A549 treated with ZK216348 at 1 μM for 4 hours (cell line): Measurements from ENCODE around the gene DBET. TPM values are rescaled to one million over a fixed set of nuclear protein-coding genes. Genes with fewer than 3 reads are reported as not detected.

Source experiments
- total RNA-seq: library from RNA; stranded (reverse); fragments of 200-300 nt; extraction: Qiagen RNA extraction; gene quantifications from 5 replicates; pipeline ENCODE4 v1.2.3, GENCODE V29; 2022; ENCODE audit warnings: low read depth

DBET gene
- not detected in 5 replicates for total RNA-seq

DNA sequence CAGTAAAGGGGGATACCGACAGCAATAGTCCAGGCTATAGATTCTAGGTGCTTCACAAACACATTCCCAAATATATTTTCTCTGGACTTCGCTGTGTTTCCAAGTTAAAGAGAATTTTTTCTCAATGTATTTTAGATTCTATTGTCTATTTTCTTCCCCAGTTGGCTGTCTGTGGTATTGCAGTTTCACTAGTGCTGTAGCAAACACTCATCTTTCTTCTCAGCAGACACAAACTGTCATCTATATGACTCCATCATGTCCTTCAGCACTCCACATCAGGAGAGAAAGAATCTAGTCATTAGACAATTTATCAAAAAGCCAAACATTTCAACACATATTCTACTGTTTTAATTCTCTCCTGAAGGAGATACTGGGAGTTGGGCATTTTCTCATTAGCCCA is at the start of gene DBET:
Gene DBET, plus strand, starts transcription at position 161 of the 400 bp plus-strand sequence.

GRCh38 chr4:190027156-190027555 is 37.1 kb upstream of the DBET start, which contains the start of gene FRG2:
TSS of gene FRG2 (minus strand) at chr4:190027256. CDS start at chr4:190027204, 52 bp downstream.

Other genes starting within 250 kb of the DBET start
- 35.8 to 48.6 TPM (median 37.4 TPM) in 5 replicates for gene FRG1, start 123.6 kb upstream of the DBET start, total RNA-seq
- 0.12 TPM in 1 of 5 replicates, not detected in the others for gene FRG2, start 37.2 kb upstream of the DBET start, total RNA-seq
- not detected in 5 replicates for gene DUX4, start 109.3 kb downstream of the DBET start, total RNA-seq